GM08714 (cell line): ENCODE results near the gene ARHGAP26.

Source experiments
- H3K4me3 ChIP-seq: fragments of 200-500 bp; sonication (Bioruptor generic); 2 replicates; pipeline ENCODE4 v1.5.1; 2014; ENCODE audit warnings: mild to moderate bottlenecking, low read length, inconsistent platforms
- ZNF274 ChIP-seq: IDR thresholded peaks from 2 replicates; pipeline ENCODE4 v1.6.1; 2012; ENCODE audit warnings: mild to moderate bottlenecking, low read depth, low read length

Gene ARHGAP26

DNA sequence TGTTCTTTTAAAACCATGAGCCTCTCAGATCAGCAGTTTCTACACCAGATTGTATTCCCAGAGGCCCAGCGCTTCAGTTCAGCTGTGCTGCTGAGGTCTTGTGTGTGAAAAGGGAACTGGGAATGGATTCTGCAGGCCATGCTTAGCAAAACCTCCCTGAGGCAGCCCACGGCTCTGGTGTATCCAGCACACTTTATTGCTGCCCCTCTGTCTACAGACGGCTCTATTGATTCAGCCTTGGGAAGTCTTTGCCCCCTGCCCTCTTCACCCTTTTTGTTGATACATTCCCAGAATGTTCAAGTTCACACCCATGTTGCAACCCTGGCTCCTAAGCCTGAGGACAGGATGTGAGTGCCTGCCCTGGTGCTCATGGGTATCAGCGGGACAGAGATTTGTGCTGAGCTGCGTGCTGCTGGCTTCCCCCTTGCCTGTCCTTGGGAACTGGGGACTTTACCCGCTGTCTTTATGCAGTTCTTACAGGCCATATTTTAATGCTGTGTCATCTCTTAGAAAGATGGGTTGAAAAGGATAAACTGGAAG lies 37.3 kb downstream of the ARHGAP26 start:
- H3K4me3 ChIP-seq = no peak overlapping the region
- TF ChIP-seq ZNF274 = no peak

GRCh38 chr5:142808878-142809598 lies 38.9 kb downstream of the ARHGAP26 start:
- TF ChIP-seq ZNF274 = no peak
- no peak overlapping the region for H3K4me3 ChIP-seq

DNA sequence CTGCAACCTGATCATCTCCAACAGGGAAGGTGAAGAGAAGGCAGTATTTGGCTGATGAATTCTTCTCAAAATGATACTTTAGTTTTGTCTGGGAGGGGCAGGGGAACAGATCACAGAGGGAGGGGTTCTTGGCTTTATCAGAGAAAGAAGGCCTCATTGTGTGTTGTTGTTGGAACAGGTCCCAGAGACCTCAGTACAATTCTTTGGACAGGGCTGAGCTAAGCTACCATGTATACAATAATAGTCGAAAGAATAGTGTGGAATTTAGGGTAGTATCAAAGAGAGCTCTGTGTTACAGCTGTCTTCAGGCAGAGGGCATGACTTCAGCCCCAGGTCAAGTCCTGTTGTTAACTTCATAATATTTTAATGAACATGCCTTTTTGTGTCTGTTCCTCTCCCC lies 39.9 kb downstream of the ARHGAP26 start:
- TF ChIP-seq ZNF274 = no peak
- no peak overlapping the region for H3K4me3 ChIP-seq

DNA sequence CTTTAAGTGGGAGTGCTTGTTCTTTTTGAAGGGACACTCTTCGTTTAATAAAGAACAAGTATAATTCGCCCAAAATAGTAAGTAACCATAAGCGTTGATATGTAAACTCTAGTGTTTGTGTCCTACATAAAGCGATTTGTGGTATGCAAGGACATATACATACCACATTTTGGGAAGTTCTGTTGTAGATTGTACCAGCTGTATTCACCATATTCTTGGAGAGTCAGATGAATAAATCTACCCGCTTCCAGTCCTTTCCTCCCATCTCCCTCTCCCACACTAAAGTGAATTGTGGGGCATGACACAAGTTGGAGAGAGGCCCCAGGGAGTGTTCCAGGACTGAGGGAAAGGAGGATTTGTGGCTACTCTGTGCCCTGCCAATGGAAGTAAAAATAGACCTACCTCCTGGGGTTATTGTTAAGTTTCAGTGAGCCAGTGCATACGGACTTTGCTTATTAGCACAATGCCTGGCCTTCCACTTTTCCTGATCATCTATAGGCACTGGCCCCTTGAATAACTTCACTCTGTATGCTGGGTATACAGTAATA lies 40.6 kb downstream of the ARHGAP26 start:
- TF ChIP-seq ZNF274 = no peak
- no peak overlapping the region for H3K4me3 ChIP-seq

GRCh38 chr5:142811866-142812557 lies 41.8 kb downstream of the ARHGAP26 start:
- TF ChIP-seq ZNF274 = no peak

GRCh38 chr5:142813220-142813619 lies 43.0 kb downstream of the ARHGAP26 start:
- no peak for TF ChIP-seq ZNF274
- no peak overlapping the region for H3K4me3 ChIP-seq

More at GRCh38 chr5:142811866-142812557, 41.8 kb downstream of the ARHGAP26 start:
- H3K4me3 ChIP-seq = no peak overlapping the region

GRCh38 chr5:142814122-142814521 lies 43.9 kb downstream of the ARHGAP26 start:
- TF ChIP-seq ZNF274 = no peak

DNA sequence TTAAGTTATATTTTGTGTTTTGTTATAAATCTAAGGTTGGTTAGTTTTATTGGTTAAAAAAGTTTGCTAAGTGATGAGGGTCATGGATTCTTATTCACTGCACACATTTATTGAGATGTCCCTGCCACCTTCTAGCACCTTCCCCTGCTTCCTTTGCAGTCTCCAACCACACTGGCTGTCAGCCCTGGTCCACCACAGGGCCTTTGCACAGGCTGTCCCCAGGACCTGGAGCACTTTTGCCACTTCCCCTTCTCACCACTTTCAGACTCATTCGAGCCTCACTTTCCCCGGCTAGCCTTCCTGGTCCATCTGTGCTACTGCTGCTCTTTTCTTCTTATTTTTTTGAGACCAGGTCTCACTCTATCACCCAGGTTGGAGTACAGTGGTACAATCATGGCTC lies 45.3 kb downstream of the ARHGAP26 start:
- no peak overlapping the region for H3K4me3 ChIP-seq
- no peak for TF ChIP-seq ZNF274

More at GRCh38 chr5:142814122-142814521, 43.9 kb downstream of the ARHGAP26 start:
- no peak overlapping the region for H3K4me3 ChIP-seq

DNA sequence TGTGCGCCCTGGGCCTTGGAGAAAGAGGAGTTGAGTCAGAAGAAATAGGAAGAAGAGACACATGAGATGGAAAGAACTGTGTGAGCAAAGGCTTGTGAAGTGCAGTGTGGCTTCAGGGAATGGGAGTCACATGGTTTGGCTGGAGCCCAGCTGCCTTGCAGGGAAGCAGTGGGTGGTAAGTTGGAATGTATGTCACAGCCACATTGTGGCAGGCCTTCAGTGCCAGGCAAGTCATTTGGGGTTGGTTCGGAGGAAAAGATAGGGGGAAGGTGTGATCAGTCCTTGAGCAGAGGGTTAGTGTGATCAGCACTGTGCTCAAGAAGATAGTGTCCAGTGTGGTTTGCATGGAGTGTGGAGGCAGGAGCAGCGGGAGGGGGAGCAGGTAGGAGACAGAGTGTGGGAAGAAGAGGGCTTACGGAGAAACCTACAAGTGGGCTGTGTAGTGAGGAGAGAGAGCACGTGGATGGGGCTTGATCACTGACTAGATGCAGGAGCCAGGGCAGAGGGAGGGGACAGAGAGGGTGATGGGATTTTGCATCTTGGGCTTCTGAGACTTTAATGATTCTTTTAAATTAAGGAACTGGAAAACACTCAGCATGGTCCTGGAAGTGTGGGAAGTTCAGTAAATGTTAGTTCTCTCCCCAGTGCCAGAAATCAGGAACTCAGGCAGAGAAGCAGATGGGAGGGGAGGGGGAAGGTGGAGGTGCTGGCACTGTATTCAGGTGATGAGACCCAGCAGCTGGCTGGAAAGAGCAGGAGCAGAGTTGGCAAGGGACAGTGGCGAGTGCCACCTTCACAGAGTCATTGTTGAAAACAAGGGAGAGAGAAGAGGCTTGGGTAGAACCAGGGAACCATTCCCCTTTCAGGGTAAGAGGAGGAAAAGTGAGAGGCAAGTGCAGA lies 46.6 kb downstream of the ARHGAP26 start:
- no peak overlapping the region for H3K4me3 ChIP-seq
- TF ChIP-seq ZNF274 = no peak

GRCh38 chr5:142817949-142818431 lies 47.8 kb downstream of the ARHGAP26 start:
- no peak overlapping the region for H3K4me3 ChIP-seq
- TF ChIP-seq ZNF274 = no peak

DNA sequence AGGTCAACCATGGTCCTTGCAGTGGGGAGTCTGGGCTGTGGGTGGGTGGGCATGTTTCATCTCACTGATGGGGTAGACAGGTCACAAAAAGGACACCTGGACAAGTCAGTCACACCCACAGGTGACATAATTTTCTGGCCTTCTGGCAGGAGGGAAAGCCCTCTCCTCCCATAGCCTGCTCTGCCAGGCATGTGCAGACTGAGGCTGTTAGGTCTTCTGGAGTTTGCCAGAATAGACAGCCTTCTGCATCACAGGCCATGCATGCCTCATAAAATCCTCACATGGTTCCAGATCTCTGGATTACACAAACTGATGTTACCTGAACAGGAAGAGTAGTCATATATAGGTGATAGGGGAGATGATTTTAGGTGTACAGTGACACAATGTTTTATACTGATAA lies 49.1 kb downstream of the ARHGAP26 start:
- TF ChIP-seq ZNF274 = no peak
- no peak overlapping the region for H3K4me3 ChIP-seq

- TF ChIP-seq ZNF274 = no peak
- H3K4me3 ChIP-seq = no peak overlapping the region
Observed at GRCh38 chr5:142819825-142820224, 49.6 kb downstream of the ARHGAP26 start.

DNA sequence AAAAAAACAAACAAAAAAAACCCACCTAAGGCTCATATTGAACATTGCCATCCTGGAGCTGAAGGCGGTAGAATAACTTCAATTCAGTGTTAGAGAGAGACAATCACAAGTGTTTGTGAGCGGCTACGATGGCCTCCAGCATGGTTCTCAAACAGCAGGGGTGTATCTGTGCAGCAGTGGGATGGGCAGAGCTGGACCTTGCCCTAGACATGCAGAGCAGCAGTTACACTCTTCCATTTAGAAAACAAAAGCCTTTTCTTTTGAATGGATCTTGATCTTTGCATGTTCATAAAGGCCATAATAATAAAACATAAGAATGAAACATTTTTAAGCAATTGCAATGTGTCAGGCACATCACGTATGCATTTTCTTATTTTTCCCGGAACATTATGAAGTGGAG lies 50.3 kb downstream of the ARHGAP26 start:
- TF ChIP-seq ZNF274 = no peak
- H3K4me3 ChIP-seq = no peak overlapping the region
